Neutrophil (primary cell): Measurements from ENCODE around the gene CCR5AS.
"Not testable (repeated sequence)": the region's sequence is repeated elsewhere in the genome, so short reads cannot be mapped to it uniquely, and the experiment has no call there.

Source experiments
- H3K27ac ChIP-seq: fragments of 200-600 bp; sonication (generic); 2 replicates; pipeline ENCODE4 v1.5.1; 2016; ENCODE audit warnings: mild to moderate bottlenecking, moderate library complexity
- H3K27me3 ChIP-seq: fragments of 200-600 bp; sonication (generic); 2 replicates; pipeline ENCODE4 v1.6.0; 2016; ENCODE audit warnings: mild to moderate bottlenecking
- H3K36me3 ChIP-seq: fragments of 200-600 bp; sonication (generic); 2 replicates; pipeline ENCODE4 v1.5.1; 2017
- H3K4me1 ChIP-seq, 2 experiments: fragments of 200-600 bp in 1 of 2; sonication (generic) in 1 of 2; 1 replicate in 1 of 2; 2 replicates in 1 of 2; pipeline versions ENCODE4 v1.5.1 to v1.6.1; 2013 to 2016; ENCODE audit warnings: low read depth in 1 of 2, low read length in 1 of 2, mild to moderate bottlenecking in 1 of 2, moderate library complexity in 1 of 2; ENCODE audit not compliant: control insufficient read depth in 1 of 2, insufficient read depth in 1 of 2
- H3K4me3 ChIP-seq, 2 experiments: fragments of 200-600 bp in 1 of 2; sonication (generic) in 1 of 2; 1 replicate in 1 of 2; 2 replicates in 1 of 2; pipeline ENCODE4 v1.5.1; 2013 to 2016; ENCODE audit warnings: low read depth in 1 of 2, low read length in 1 of 2, mild to moderate bottlenecking in 1 of 2, moderate library complexity in 1 of 2
- H3K9me3 ChIP-seq: fragments of 200-600 bp; sonication (generic); 2 replicates; pipeline ENCODE4 v1.5.1; 2016
- TF ChIP-seq, protein P1 (sequence below): fragments of 200-600 bp; sonication (generic); IDR thresholded peaks from 2 replicates; pipeline ENCODE4 v1.5.1; 2016; ENCODE audit warnings: antibody characterized with exemption

Gene CCR5AS

DNA sequence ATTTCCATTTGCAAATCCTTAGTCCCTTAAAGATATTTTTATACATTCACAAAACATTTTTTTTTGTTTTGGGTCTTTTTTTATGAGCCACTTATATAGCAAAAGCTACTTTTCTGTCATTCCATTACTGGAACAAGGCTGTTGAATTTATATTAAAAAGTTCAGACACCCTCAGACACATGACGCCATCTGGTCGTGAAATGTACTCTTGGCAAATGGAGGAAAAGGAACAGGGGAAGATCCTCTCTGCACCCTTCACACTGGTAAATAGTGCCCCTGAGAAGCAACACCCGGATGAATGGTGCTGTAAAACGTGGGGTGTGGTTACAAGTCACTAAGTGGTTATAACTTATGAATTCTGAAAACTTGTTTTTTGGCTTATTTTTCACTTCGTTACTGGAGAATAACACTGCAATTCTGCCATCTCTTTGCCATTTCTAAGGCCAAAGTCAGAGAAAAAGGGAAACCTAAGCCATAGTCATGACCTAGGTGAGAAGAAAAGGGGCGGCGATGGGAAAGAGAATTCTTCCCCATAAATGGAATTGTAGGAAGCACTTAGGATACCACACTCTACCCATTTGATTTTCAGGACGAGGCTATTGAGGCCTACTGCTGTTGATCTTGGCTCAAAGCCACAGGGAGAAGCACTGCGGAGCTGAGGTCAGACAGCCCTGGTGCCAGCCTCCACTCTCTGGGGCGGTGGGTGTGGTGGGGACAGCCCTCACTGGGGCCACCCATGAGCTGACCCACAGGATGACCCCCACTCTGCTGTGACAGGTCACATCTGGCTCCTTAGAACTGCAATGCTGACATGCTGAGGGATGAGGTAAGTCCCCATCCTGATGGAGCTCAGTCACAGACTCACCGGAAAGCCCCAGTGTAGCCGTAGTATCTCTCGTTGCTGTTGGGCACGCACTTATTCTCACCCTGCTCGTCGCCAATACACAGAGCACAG lies 36.0 kb upstream of the CCR5AS start:
- Histone ChIP-seq H3K27me3 (no peaks in the 10 kb centered on the region), H3K9me3 (no peaks in the 10 kb centered on the region), H3K4me1 (peaks cover 0 to 3% of the 10 kb centered on the region in 2 experiments), H3K4me3 (no peak overlapping the region), H3K36me3 (peaks cover 83% of the 10 kb centered on the region), H3K27ac (peak overlapping the region; percentile 88)
- TF ChIP-seq, protein P1, sequence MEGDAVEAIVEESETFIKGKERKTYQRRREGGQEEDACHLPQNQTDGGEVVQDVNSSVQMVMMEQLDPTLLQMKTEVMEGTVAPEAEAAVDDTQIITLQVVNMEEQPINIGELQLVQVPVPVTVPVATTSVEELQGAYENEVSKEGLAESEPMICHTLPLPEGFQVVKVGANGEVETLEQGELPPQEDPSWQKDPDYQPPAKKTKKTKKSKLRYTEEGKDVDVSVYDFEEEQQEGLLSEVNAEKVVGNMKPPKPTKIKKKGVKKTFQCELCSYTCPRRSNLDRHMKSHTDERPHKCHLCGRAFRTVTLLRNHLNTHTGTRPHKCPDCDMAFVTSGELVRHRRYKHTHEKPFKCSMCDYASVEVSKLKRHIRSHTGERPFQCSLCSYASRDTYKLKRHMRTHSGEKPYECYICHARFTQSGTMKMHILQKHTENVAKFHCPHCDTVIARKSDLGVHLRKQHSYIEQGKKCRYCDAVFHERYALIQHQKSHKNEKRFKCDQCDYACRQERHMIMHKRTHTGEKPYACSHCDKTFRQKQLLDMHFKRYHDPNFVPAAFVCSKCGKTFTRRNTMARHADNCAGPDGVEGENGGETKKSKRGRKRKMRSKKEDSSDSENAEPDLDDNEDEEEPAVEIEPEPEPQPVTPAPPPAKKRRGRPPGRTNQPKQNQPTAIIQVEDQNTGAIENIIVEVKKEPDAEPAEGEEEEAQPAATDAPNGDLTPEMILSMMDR: no peak

DNA sequence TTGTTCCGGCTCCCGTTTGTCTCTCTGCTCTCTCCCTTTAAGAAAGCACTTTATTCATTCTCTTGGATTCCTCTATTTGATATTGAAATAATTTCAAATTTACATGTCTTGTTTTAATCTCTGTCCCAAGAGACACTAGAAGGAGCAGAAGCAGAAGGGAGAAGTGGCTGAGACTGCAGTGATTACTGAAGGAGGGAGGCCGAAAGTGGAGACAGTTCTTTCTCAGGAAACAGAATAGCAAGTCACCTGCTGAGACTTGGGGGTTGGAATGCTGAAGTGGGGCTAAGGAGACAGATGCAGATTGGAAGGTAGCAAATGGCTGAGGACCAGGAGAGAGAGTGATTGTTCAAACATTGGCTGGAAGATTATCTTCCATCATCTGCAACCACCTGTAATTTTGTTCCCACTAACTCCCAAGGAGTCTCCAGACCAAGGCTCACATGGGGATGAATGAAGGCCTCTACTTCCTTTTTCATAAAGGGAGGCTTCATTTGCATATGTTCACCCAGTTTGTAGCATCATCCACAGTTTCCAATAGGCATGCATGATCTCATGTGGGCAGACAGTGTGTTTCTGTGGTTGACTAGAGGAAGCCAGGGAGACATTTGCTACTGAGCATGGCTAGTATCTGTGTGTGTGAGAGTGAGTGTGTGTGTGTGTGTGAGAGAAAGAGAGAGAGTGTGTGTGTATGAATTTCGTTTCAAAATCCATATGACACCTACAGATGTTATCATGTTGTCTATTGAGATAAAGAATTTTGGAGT lies 33.8 kb upstream of the CCR5AS start:
- peak overlapping the region; percentile 88 for H3K27ac ChIP-seq
- H3K9me3 ChIP-seq: no peaks in the 10 kb centered on the region
- H3K4me1 ChIP-seq: no peaks in the 10 kb centered on the region
- H3K36me3 ChIP-seq: peaks cover 85% of the 10 kb centered on the region
- H3K27me3 ChIP-seq: no peaks in the 10 kb centered on the region
- H3K4me3 ChIP-seq: no peak overlapping the region
- TF ChIP-seq, protein P1: no peak

DNA sequence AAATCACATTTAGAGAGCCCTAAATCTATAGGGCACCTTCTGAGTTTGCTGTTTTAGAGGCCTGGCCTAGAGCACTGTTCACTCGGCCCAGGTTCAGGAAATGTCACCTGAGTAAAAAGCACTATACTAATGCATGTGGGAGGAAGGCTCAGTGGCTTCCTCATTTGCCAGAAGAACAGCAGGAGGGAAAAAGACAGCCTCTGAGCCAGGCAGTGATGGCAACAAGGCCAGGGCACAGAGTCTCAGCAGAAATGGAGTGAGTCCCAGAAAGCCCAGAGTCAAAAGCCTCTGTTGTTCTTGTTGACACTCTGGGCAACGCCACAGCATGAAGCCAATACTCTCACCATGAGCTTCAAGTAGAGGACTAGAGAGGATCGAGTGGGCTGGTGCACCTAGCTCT lies 32.0 kb upstream of the CCR5AS start:
- TF ChIP-seq, protein P1: no peak
- no peaks in the 10 kb centered on the region for H3K9me3 ChIP-seq
- H3K36me3 ChIP-seq: peaks cover 85% of the 10 kb centered on the region
- no peaks in the 10 kb centered on the region for H3K27me3 ChIP-seq
- no peak overlapping the region for H3K4me3 ChIP-seq
- H3K4me1 ChIP-seq: no peaks in the 10 kb centered on the region
- peak overlapping the region; percentile 88 for H3K27ac ChIP-seq

DNA sequence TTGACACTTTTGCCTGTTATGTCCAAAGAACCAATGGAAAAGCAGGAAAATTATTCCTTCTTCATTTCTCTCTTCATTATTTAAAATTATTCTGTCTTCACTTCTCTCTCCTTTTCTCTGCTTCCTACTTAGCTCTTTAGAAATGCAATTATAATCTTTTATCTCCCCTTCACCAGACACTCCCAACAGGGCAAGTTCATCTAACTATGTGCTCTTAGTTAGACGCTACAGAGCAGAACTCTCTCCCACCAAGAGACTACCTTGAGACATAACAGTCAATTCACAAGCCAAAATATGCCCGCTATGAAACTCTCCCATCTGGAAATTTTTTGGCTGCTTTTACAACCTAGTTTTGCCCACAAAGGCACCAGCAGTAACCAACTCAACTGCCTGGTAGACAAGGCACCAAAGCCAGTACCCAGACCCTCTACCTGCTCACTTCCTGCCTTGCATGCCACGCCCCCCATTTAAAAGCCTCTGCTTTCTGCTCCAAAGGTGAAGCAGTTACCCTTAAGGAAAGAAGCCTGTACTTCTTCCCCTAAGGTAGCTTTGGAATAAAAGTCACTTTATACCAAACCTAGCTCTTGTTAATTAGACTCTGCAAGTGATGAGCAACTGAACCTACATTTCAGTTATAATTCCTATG lies 28.3 kb upstream of the CCR5AS start:
- peak overlapping the region; percentile 88 for H3K27ac ChIP-seq
- no peaks in the 10 kb centered on the region for H3K4me1 ChIP-seq
- no peaks in the 10 kb centered on the region for H3K27me3 ChIP-seq
- TF ChIP-seq, protein P1: no peak
- H3K36me3 ChIP-seq: peaks cover 98% of the 10 kb centered on the region
- no peak overlapping the region for H3K4me3 ChIP-seq
- no peaks in the 10 kb centered on the region for H3K9me3 ChIP-seq

DNA sequence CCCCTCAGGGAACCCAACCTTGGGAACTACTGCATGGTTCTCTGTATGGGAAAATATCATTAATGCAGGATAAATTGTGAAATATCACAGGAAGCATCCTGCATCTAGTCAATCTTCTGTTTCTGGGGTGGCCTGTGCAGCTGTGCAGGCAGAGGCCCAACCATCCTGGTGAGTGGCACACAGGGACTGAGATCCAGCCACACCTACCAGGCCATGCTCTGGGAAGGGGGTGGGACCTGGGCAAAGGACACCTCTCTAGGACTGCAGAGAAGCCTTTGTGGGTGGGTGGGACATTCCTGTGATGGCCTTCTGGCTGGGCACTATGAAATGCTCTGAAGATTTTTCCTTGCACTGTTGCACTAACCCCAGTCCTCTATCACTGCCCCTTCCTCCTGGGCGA lies 27.0 kb upstream of the CCR5AS start:
- Histone ChIP-seq H3K27ac (peak overlapping the region; percentile 88), H3K4me1 (no peaks in the 10 kb centered on the region)

DNA sequence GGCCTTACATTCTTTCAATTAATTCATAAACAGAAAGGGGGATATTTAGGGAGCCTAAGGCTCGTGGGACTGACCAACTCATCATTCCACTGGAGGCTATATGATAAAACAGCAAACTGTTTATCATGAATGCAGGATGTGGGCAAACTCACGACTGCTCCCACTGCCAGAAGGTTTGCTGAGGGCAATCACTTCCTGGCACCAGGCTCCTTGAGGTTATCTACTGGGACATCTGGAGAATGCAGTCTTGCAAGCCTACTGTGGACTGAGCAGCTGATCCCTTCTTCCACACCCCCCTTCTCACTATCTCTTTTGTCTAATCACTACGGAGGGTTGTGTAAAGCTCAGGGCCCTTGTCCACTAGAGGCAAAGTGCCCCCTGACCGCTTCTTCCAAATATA lies 26.3 kb upstream of the CCR5AS start:
- H3K4me3 ChIP-seq, H3K27me3 ChIP-seq, H3K9me3 ChIP-seq, H3K4me1 ChIP-seq: not testable (repeated sequence)
- H3K36me3 ChIP-seq: peaks cover 100% of the 10 kb centered on the region
- peak overlapping the region; percentile 88 for H3K27ac ChIP-seq

More for the DNA sequence above, 27.0 kb upstream of the CCR5AS start:
- H3K9me3 ChIP-seq: no peaks in the 10 kb centered on the region
- H3K36me3 ChIP-seq: peaks cover 100% of the 10 kb centered on the region
- no peaks in the 10 kb centered on the region for H3K27me3 ChIP-seq
- TF ChIP-seq, protein P1: no peak
- H3K4me3 ChIP-seq: no peak overlapping the region

DNA sequence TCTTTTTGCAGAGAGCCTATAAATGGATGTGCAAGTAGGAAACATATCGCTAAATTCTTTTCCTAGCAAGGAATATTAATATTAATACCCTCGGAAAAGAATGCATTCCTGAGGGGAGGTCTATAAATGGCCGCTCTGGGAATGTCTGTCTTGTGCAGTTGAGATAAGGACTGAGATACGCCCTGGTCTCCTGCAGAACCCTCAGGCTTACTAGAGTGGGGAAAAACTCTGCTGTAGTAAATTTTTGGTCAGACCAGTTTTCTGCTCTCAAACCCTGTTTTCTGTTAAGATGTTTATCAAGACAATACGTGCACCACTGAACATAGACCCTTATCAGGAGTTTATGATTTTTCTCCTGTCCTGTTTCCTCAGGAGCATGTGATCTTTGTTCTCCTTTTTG lies 25.0 kb upstream of the CCR5AS start:
- H3K9me3 ChIP-seq, H3K27me3 ChIP-seq, H3K4me3 ChIP-seq, H3K4me1 ChIP-seq: not testable (repeated sequence)
- Histone ChIP-seq H3K36me3 (peaks cover 94% of the 10 kb centered on the region), H3K27ac (peak overlapping the region; percentile 88)

DNA sequence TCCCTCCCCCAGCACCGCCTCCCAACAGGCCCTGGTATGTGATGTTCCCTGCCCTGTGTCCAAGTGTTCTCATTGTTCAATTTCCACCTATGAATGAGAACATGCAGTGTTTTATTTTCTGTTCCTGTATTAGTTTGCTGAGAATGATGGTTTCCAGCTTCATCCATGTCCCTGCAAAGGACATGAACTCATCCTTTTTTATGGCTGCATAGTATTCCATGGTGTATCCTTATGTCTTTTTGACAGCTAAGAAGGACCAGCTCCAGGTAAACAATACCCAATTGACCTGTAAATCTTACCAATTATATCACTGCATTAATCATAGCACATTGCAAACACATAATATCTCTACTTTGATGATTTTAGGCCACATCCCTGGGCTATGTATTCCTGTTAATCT lies 24.0 kb upstream of the CCR5AS start:
- H3K4me1 ChIP-seq, H3K4me3 ChIP-seq, H3K27me3 ChIP-seq, H3K9me3 ChIP-seq: not testable (repeated sequence)
- Histone ChIP-seq H3K27ac (peak overlapping the region; percentile 88), H3K36me3 (peaks cover 94% of the 10 kb centered on the region)
